Chondrocyte (in vitro differentiated cells): ENCODE data around the gene CACNB4. TPM values are rescaled to one million over a fixed set of nuclear protein-coding genes. Genes with fewer than 3 reads are reported as not detected.
"Not testable (repeated sequence)": the region's sequence is repeated elsewhere in the genome, so short reads cannot be mapped to it uniquely, and the experiment has no call there.

Experiments
- DNase-seq: peaks from one replicate; pipeline ENCODE4 v3.0.0; 2021; ENCODE audit warnings: mixed read lengths, low spot score
- H3K27ac Mint-ChIP-seq: one replicate; pipeline ENCODE4 v1.8.0; 2021; ENCODE audit warnings: mild to moderate bottlenecking, moderate library complexity, mixed read lengths; ENCODE audit not compliant: unreplicated experiment
- H3K27me3 Mint-ChIP-seq: 2 replicates; pipeline ENCODE4 v1.8.0; 2021; ENCODE audit warnings: low read depth, mixed read lengths
- H3K36me3 Mint-ChIP-seq: 2 replicates; pipeline ENCODE4 v1.8.0; 2021; ENCODE audit warnings: low read depth, mixed read lengths
- H3K4me1 Mint-ChIP-seq: 2 replicates; pipeline ENCODE4 v1.8.0; 2021; ENCODE audit warnings: low read depth, mild to moderate bottlenecking, mixed read lengths
- H3K4me3 Mint-ChIP-seq: one replicate; pipeline ENCODE4 v1.8.0; 2021; ENCODE audit warnings: mild to moderate bottlenecking, moderate library complexity, mixed read lengths; ENCODE audit not compliant: unreplicated experiment
- H3K9me3 Mint-ChIP-seq: 2 replicates; pipeline ENCODE4 v1.8.0; 2021; ENCODE audit warnings: low read depth, mixed read lengths
- total RNA-seq: library from RNA; stranded (reverse); gene quantifications from 3 replicates; pipeline ENCODE4 v1.2.1, GENCODE V29; 2021
- TF ChIP-seq, protein P1 (sequence below): fragments of 200-600 bp; sonication (generic); IDR thresholded peaks from 2 replicates; pipeline ENCODE4 v1.5.0; 2021; ENCODE audit warnings: antibody characterized with exemption, mild to moderate bottlenecking, moderate library complexity

The CACNB4 gene
- total RNA-seq, 1 donor from 2014 or later, result 2.1 TPM

DNA sequence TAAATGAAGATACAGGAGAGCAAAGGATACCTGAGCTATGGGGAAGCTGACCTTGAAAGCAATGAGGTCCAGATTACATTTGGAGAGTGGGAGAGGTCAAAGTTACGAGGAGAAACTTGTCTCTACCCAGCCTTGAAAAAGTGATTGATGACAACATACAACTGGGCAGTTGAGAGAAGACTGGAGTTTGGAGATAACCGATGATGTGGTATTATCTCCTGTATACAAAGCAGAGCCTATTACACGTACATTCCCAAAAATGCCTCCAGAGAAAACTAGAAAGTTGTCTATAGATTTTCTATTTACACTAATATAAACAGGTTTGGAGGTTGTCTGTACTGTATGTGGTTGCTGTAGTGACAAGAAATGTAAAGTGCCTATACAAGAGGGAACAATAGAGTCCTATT, 299.0 kb downstream of the CACNB4 start:
- peaks cover 17% of the 10 kb centered on the region for H3K4me1 Mint-ChIP-seq
- H3K27ac Mint-ChIP-seq, result no peak overlapping the region
- H3K9me3 Mint-ChIP-seq, result no peaks in the 10 kb centered on the region
- H3K36me3 Mint-ChIP-seq, result peaks cover 9% of the 10 kb centered on the region
- TF ChIP-seq, protein P1, sequence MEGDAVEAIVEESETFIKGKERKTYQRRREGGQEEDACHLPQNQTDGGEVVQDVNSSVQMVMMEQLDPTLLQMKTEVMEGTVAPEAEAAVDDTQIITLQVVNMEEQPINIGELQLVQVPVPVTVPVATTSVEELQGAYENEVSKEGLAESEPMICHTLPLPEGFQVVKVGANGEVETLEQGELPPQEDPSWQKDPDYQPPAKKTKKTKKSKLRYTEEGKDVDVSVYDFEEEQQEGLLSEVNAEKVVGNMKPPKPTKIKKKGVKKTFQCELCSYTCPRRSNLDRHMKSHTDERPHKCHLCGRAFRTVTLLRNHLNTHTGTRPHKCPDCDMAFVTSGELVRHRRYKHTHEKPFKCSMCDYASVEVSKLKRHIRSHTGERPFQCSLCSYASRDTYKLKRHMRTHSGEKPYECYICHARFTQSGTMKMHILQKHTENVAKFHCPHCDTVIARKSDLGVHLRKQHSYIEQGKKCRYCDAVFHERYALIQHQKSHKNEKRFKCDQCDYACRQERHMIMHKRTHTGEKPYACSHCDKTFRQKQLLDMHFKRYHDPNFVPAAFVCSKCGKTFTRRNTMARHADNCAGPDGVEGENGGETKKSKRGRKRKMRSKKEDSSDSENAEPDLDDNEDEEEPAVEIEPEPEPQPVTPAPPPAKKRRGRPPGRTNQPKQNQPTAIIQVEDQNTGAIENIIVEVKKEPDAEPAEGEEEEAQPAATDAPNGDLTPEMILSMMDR, result no peak
- no peak for DNase-seq
- H3K4me3 Mint-ChIP-seq, result no peak overlapping the region
- H3K27me3 Mint-ChIP-seq, result no peaks in the 10 kb centered on the region

DNA sequence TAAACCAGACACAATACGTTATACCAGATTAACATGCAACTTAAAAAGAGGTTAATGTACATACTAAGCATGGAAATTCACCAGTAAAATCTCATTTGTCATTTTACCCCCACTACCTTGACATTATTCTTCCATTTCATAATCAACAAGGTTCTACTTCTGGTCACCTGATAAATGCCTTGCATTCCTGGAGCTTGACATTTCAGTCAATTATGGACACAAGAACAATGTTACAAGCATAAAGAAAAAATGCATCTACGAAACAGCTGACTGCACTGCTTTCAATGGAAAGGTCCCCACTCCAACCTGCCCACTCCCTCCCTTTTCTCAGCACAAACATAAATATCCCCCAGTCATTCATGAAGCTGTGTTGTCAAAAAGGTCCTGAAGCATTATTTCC, 302.1 kb downstream of the CACNB4 start:
- Mint-ChIP-seq H3K27ac (no peak overlapping the region), H3K4me1 (peaks cover 17% of the 10 kb centered on the region), H3K27me3 (no peaks in the 10 kb centered on the region), H3K36me3 (peaks cover 3% of the 10 kb centered on the region), H3K4me3 (no peak overlapping the region), H3K9me3 (peaks cover 2% of the 10 kb centered on the region)
- DNase-seq, result no peak
- TF ChIP-seq, protein P1, result no peak

DNA sequence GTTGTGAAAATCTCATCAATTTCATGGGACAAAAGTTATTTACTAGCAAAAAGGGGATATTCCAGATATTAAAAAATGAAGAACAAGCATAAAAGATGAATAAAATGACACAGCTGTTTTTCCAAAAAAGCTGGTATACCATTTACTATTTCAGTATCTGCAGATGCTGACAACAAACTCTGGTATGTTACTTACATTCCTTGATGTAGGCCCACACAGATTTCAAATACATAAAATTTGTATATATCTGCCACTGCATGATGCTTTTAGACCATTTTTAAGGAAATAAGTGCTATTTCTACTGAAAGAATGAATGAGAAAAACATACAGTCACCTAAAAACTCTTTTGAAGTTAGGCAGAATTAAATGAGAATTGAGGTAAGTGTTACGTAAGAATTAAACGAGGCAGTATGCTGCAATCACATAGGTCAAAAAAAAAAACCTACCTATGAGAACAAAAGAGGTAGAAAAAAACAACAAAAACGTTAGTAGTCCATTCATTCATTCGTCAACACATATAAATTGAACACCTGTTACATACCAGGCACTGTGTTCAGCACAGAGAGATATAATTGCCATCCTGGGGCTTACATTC, 303.1 kb downstream of the CACNB4 start:
- no peak for DNase-seq
- peaks cover 3% of the 10 kb centered on the region for H3K9me3 Mint-ChIP-seq

DNA sequence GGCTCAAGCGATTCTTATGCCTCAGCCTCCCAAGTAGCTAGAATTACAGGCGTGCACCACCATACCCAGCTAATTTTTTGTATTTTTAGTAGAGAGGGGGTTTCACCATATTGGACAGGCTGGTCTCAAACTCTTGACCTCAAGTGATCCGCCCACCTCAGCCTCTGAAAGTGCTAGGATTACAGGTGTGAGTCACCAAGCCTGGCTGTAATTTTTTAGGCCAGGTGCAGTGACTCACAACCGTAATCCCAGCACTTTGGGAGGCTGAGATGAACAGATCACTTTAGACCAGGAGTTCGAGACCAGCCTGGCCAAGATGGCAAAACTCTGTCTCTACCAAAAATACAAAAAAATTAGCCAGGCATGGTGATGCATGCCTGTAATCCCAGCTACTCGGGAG, 304.4 kb downstream of the CACNB4 start:
- peaks cover 17% of the 10 kb centered on the region for H3K4me1 Mint-ChIP-seq
- H3K4me3 Mint-ChIP-seq, H3K27me3 Mint-ChIP-seq, H3K36me3 Mint-ChIP-seq, H3K9me3 Mint-ChIP-seq, DNase-seq, H3K27ac Mint-ChIP-seq: not testable (repeated sequence)

More for the DNA sequence above, 303.1 kb downstream of the CACNB4 start:
- Mint-ChIP-seq H3K4me1 (peaks cover 17% of the 10 kb centered on the region), H3K27me3 (no peaks in the 10 kb centered on the region), H3K4me3 (no peak overlapping the region), H3K27ac (no peak overlapping the region), H3K36me3 (peaks cover 6% of the 10 kb centered on the region)
- TF ChIP-seq, protein P1, result no peak

DNA sequence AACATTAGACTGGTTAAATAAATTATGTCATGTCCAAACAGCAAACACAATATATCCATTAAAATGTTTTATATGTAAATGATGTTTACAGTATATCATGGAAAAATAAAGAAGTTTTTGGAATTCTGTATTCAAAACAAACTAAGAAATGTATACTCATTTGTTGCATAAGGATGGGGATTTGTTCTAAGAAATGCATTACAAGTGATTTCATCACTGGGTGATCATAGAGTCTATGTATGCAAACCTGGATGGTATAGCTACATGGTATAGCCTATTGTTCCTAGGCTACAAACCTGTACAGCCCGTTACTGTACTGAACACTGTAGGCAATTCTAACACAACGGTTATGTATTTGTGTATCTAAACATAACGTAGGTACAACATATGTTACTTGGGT, 305.7 kb downstream of the CACNB4 start:
- H3K9me3 Mint-ChIP-seq, result peaks cover 3% of the 10 kb centered on the region
- peaks cover 8% of the 10 kb centered on the region for H3K36me3 Mint-ChIP-seq
- H3K27me3 Mint-ChIP-seq, result no peaks in the 10 kb centered on the region
- H3K4me1 Mint-ChIP-seq, result peaks cover 17% of the 10 kb centered on the region
- TF ChIP-seq, protein P1, result no peak
- DNase-seq, result no peak
- no peak overlapping the region for H3K27ac Mint-ChIP-seq
- no peak overlapping the region for H3K4me3 Mint-ChIP-seq

DNA sequence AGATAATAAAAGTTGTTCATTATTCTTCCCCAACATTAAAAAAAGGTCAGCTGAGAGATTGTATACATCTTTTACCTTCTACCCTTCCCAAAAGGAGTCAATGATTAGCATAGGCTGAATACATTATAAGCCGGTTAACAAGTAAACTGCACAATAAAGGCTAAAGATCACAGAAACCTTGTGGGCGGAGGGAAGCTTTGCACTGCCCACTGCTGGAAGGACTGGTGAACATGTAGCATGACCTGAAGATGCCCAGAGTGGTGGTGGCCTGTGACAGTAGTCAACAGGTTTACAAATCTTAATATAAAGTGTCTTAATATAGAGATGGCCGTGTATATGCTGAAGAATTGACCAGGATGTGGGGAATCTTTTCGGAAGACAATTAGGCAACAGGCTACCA, 306.3 kb downstream of the CACNB4 start:
- TF ChIP-seq, protein P1, result no peak
- no peaks in the 10 kb centered on the region for H3K27me3 Mint-ChIP-seq
- no peak for DNase-seq

More for the DNA sequence above, 306.3 kb downstream of the CACNB4 start:
- H3K4me3 Mint-ChIP-seq, result no peak overlapping the region
- peaks cover 17% of the 10 kb centered on the region for H3K4me1 Mint-ChIP-seq
- H3K36me3 Mint-ChIP-seq, result peaks cover 10% of the 10 kb centered on the region
- H3K9me3 Mint-ChIP-seq, result peaks cover 3% of the 10 kb centered on the region
- no peak overlapping the region for H3K27ac Mint-ChIP-seq
